ENCODE results near the gene DHX38.
A peak's percentile ranks its signal among the peaks of the same experiment; 100 is the strongest.
"Not testable (repeated sequence)": the region's sequence is repeated elsewhere in the genome, so short reads cannot be mapped to it uniquely, and the experiment has no call there.

Gene DHX38

DNA sequence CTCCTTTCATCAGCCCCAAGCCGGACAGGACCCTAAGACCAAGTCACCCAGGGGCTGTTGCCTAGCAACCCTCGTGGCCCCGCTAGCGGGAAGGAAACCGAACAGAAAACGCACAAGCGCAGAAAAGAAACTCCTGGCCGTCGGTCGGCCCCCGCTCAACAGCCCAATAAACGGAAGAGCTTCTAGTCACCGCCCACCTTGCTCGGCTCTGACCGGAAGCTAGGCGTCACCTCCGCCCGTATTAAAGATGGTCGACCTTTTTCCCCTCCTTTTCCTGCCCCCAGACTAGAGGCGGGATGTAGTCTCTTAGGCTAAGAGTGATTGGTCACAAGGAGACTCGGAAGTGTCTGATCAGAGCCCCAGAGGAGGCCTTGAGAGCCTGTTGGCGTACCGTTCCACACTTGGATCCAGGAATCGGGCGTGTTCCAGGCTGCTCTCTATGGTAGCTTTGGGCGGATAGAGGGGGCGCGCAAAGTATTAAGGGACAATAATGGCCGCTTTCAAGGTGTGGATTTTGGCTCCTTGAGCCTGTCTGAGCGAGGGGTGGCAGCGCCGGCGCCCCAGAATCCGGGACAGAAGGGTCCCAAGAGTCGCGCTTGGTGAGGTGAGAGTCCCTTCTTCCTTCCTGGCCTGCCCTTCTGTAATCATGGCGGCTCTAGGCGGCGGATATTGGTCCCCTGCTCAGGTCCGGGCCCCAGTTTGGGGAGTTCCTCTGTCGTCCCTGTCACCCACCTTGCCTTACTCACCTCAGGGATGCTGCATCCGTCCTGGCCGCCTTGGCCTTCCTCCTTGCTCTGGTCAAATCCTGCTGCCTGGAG, at the start of gene DHX38, which contains the start of gene TXNL4B:
Gene DHX38, plus strand, starts transcription at position 400 of the 818 bp plus-strand sequence. CDS start 2,311 bp downstream, outside the sequence.
Gene TXNL4B, minus strand, starts transcription at position 173 of the 818 bp plus-strand sequence. CDS start 2,871 bp downstream, outside the sequence.
- peak; percentile 99 for DNase-seq

DNA sequence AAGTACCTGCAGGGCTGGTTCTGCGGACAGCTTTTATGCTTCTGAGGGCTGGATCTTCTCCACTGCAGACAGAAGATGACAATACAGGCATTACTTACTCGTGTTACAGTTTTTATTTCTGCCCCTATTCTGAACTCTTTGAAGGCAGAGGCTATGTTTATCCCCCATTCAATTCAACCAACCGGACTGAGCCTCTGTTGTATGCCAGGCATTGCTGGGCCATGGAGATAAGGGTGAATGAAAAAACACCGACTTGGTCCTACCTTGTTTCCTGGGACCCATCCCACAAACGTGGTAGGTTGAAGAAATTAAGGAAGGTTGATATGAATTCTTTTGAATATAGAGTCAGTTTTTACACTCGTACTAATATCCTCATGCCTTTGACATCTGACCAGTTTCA, 49.4 kb upstream of the DHX38 start:
- no peak for DNase-seq

DNA sequence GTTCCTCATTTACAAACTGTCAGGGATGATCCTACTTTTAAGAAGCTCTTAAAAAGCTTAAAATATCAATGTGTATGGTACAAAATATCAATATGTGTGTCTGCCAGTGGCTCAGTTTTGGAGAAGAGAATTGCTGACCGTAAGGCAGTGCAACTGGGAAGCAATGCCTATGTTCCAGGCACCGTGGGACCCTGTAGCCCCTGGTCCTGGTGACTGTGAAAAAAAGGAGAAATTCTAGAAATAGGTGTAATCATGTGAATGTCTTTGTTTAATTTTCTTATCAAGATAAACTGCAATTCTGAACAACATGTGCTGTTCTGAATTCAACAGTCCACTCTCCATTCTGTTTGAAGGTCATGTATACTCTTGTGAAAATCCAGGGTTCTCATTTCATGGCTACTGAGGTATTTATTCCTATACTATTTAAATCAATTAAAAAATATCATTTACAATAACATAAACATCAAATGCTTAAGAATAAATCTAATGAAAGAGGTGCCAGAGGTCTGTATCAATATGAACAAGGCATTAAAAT, 48.8 kb upstream of the DHX38 start:
- DNase-seq: no peak

DNA sequence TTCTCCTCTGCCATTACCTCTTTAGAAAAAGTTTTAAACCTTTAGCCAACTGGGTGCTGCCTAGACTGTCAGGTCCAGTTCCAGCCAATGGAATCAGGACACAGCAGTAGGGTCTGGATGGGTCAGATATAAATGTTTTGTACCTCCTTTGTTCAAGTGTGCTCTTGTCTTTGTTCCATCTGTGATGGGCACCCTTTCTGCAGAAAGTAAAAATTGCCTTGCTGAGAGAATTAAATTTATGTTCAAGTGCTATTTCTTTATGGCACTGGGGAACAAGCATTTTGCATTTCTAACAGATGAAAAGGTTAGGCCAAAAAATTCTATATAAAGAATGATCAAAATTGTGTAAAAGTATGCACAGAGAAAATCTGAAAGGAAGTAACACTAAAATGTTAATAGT, 44.5 kb upstream of the DHX38 start:
- DNase-seq: no peak

DNA sequence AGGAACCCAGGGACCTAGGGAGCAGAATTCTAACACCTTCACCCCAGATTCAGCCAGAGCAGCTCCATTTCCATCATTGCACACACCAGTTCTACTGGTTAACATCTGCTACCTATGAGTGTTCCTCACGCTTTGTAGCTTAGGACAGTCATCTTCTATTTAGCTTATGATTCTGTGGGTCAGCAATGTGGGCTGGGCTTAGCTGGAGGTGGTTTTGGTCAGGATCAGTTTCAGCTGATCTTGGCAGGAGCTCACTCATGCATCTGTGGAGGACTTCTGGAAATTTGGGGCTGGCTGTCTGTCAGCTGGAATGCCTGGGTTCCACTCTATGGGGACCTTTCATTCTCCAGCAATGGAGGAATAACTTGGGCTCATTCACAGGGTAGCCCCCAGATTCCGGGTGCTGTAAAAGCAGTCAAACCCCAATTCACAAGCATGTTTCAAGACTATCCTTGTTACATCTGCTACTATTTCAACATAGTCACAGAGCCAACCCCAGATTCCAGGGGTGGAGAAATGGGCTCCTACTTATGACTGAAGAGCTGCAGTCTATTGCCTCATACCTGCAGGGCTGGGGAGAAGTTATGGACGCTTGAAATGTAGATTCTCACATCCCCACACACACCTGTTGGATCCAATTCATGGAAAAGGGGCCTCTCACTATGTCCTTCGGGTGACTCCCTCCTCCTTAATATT, 42.7 kb upstream of the DHX38 start:
- DNase-seq: no peak

DNA sequence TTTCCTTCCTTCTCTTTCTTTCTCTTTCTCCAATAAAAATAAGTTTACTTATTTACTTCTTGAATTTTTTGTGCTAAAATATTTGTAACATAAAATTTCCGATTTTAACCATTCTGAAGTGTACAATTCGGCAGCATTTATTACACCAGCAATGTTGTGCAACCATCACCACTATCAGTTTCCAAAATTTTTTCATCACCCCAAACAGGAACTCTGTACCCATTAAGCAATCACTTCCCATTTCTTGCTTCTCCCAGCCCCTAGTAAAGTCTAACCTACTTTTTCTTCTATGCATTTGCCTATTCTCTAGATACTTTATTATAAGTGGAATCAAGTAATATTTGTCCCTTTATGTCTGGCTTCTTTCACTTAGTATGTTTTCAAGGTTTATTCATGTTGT, 41.8 kb upstream of the DHX38 start:
- no peak for DNase-seq

DNA sequence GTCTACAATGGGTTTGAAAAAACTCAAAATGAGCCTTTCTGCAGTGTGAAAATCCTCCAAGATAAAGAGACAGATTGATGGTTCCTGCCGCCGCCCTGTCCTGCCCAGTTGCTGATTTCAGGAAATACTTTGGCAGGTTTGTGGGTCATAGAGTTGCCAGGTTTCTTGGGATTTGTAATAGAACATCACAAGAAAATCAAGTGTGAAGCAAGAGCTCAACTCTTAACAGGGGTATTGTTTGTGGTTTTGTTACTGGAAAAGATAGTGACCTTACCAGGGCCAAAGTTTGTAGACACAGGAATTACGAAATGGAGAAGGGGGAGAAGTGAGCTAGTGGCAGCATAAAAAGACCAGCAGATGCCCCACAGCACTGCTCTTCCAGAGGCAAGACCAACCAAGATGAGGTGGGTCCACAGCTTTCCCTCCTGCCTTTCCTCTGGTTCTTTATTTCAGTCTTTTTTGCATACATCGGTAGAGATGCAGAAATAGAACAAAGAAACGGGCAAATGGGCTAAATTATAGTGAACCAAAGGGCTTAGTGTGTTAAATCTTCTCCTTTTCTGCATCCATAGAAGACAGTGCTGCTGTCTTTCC, 39.3 kb upstream of the DHX38 start, which contains the start of gene HP:
Gene HP, plus strand, starts transcription at position 252 of the 594 bp plus-strand sequence. Its CDS starts 148 bp downstream, at position 400.
- not testable (repeated sequence) for DNase-seq

DNA sequence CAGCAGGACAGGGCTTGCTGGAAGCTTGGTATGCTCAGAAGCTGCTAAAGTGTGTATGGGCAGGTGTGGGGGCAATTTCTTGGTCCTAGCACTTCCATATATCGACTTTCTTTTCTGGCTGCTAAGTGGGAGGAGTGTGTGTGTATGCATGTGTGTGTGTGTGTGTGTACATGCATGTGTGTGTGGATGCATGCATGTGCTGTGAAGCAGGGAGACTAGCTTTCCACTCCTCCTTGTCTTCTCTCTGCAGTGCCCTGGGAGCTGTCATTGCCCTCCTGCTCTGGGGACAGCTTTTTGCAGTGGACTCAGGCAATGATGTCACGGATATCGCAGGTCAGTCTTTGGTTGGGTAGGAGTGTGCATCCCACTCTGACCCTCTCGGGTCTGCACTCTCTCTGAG, 37.7 kb upstream of the DHX38 start:
- no peak for DNase-seq

DNA sequence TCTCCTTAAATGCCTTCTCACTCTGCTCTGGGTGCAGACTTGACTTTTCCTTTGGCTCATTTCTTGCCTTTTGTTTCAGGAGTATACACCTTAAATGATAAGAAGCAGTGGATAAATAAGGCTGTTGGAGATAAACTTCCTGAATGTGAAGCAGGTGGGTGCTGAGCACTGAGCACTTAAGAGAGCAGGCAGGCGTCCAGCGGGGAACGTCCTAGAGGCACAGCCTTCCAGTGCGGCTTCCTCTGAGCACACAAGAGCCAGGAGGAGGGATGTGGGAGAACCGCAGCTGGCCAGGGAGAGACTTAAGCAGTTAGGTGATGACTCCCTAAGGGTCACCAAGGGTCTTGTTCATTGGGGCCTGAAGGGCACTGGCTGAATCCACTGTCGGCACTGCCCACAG, 36.3 kb upstream of the DHX38 start:
- not testable (repeated sequence) for DNase-seq

DNA sequence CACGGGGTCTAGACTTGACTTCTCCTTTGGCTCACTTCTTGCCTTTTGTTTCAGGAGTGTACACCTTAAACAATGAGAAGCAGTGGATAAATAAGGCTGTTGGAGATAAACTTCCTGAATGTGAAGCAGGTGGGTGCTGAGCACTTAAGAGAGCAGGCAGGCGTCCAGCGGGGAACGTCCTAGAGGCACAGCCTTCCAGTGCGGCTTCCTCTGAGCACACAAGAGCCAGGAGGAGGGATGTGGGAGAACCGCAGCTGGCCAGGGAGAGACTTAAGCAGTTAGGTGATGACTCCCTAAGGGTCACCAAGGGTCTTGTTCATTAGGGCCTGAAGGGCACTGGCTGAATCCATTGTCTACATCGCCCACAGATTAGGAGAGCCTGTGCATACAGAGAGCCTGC, 34.6 kb upstream of the DHX38 start:
- not testable (repeated sequence) for DNase-seq

DNA sequence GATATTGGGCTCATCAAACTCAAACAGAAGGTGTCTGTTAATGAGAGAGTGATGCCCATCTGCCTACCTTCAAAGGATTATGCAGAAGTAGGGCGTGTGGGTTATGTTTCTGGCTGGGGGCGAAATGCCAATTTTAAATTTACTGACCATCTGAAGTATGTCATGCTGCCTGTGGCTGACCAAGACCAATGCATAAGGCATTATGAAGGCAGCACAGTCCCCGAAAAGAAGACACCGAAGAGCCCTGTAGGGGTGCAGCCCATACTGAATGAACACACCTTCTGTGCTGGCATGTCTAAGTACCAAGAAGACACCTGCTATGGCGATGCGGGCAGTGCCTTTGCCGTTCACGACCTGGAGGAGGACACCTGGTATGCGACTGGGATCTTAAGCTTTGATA, 33.2 kb upstream of the DHX38 start:
- DNase-seq: no peak

DNA sequence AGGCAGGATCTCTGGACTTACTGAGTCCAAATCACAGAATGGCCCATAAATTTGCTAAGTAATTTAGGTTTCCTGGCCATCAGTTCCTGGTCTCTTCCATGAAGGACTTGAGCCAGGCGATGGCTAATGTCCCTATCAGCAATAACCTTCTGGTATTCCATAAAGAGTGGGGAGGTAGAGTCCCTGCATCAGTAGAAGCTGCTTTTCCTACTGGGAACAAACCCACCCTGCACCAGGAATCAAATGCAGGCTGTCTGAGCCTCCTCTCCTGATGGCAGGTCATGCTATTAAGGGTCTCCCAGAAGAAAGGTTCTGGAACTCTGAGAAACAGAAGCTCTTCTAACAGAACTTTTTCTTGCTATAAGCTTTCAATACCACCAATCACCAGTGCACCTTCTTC, 32.1 kb upstream of the DHX38 start:
- DNase-seq: no peak

DNA sequence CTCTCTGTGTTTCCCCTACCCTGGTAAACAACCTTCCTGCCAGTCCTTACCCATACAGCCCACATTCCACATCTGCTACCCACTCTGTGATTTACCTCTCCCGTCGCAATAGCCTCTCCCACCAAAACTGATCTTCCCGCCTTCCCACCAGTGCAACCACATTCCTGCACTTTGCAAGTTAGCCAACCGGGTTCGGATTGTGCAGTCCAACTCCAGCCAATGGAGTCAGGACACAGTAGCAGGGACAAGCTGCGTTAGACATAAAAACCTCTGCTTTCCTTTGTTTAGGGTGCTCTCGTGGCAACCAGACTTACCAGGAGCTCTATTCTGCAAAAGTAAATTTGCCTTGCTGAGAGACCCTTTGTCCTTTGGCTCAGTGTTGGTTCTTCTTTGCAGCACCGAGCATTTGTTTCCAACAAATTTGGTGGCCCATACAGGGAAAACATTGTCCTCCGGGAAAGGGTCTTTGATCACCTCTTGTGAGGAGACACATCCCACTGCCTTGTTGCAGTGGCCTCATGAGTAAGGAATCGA, 29.2 kb upstream of the DHX38 start:
- DNase-seq: no peak

DNA sequence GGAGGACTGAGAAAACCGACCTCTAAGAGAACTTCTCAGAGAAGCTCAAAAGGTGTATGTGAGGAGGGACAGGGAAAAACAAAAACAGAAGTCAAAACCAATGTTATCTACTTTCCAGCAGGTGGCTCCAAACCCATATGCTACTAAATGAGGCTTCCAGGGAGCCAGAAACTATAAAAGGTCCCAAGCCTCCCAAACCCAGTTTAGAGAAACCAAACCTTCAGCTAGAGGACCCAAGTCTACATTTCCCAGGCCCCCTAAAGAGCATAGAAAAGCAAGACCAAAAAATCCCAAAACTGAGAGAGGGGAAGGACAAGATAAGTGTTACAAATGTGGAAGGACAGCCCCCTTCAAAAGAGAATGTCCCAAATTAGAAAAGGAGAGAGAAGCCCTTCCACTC, 26.9 kb upstream of the DHX38 start:
- DNase-seq: peak; percentile 28

DNA sequence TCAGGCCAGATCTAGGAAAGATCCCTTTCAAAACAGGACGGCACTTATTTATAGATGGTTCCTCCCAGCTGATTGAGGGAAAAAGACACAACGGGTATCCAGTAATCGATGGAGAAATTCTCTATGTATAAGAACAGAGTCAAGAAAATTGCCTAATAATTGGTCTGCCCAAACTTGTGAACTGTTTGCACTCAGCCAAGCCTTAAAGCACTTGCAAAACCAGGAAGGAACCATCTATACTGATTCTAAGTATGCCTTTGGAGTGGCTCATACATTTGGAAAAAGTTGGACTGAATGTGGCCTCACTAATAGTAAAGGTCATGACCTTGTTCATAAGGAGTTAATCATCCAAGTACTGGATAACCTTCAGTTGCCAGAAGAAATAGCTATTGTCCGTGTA, 24.7 kb upstream of the DHX38 start:
- DNase-seq: no peak

DNA sequence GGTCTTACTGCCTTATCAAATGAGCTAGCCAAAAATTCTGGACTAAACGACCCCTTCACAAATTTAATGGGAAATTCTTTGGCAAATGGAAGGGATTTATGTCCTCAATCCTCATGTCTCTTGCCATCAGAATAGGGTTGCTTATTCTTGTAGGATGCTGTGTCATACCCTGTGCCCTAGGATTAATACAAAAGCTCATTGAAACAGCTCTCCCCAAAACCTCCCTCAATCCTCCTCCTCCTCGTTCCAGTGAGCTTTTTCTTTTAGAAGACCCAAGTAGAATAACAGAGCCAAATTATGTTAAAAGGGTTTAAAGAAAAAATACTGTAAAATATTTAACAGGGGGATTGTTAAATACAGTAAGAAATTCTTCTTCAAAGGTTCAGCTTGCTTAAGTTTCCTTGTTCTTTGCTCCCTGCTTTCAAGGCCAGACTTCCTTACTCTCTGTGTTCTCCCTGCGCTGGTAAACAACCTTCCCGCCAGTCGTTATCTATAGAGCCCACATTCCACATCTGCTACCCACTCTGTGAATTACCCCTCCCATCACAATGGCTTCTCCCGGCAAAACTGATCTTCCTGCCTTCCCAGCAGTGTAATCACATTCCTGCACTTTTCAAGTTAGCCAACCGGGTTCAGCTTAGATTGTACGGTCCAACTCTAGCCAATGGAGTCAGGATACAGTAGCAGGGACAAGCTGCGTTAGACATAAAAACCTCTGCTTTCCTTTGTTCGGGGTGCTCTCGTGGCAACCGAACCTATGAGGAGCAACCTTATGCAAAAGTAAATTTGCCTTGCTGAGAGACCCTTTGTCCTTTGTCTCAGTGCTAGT, 20.9 kb upstream of the DHX38 start:
- no peak for DNase-seq

DNA sequence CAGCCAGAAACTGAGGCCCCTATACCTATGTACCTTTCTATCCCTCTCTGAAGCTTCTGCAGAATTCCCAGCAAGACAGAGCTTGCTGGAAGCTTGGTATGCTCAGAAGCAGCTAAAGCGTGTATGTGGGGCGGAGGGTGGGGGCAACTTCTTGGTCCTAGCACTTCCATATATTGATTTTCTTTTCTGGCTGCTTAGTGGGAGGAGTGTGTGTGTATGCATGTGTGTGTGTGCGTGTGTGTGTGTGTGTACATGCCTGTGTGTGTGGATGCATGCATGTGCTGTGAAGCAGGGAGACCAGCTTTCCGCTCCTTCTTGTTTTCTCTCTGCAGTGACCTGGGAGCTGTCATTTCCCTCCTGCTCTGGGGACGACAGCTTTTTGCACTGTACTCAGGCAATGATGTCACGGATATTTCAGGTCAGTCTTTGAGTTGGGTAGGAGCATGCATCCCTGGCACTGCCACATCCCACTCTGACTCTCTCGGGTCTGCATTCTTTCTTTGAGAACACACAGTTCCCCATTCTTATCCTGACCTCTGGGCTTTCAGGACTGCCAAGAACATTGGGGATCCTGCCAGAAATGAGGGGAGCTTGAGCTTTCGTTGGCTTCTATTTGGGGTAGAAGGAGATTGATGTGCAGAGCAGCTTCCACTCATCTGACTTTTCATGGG, 20.0 kb upstream of the DHX38 start:
- no peak for DNase-seq

DNA sequence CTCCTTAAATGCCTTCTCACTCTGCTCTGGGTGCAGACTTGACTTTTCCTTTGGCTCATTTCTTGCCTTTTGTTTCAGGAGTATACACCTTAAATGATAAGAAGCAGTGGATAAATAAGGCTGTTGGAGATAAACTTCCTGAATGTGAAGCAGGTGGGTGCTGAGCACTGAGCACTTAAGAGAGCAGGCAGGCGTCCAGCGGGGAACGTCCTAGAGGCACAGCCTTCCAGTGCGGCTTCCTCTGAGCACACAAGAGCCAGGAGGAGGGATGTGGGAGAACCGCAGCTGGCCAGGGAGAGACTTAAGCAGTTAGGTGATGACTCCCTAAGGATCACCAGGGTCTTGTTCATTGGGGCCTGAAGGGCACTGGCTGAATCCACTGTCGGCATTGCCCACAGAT, 18.6 kb upstream of the DHX38 start:
- not testable (repeated sequence) for DNase-seq

DNA sequence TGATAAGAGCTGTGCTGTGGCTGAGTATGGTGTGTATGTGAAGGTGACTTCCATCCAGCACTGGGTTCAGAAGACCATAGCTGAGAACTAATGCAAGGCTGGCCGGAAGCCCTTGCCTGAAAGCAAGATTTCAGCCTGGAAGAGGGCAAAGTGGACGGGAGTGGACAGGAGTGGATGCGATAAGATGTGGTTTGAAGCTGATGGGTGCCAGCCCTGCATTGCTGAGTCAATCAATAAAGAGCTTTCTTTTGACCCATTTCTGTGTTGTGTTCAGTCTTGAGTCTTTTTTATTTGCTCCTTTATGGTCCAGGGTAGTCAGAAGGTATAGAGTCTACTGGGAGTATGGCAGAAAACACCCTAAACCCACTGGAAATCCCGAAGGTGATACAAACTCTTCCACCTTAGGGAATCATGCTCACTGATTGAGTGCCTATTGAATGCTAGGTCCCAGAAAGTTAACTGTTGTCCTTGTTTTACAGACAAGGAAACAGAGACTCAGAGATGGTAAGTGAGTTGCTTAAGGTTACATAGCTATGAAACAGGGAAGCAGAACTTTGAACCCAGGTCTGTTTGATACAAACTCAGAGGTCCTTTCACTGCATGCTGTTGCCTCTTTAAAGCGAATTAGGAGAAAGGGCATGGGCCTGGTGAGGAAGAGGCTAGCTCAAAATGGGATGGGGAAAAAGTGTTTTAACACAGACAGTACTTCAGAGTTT, 16.5 kb upstream of the DHX38 start:
- DNase-seq: not testable (repeated sequence)

DNA sequence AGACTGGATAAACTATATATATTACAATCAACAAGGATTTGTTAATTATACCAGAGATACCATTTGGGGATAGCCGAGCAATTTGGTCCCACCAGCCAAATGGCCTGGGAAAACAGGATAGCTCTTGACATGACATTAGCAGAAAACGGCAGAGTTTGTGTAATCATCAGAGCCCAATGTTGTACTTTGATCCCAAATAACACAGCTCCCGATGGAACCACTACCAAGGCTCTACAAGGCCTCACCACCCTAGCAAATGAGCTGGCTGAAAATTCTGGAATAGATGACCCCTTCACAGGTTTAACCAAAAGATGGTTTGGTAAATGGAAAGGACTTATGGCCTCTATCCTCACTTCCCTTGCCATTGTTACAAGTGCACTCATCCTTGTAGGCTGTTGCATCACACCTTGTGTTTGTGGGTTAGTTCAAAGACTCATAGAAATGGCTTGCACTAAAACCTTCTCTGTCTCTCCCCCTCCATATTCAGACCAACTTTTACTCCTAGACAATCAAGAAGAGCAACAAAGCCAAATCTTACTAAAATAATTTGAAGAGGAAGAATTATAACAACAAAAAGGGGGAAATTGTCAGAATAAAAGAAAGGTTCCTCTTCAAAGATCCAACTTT, 9.8 kb upstream of the DHX38 start:
- DNase-seq: no peak

All from EL (cell line).